ENCODE results near the gene TJP3.

The TJP3 gene

DNA sequence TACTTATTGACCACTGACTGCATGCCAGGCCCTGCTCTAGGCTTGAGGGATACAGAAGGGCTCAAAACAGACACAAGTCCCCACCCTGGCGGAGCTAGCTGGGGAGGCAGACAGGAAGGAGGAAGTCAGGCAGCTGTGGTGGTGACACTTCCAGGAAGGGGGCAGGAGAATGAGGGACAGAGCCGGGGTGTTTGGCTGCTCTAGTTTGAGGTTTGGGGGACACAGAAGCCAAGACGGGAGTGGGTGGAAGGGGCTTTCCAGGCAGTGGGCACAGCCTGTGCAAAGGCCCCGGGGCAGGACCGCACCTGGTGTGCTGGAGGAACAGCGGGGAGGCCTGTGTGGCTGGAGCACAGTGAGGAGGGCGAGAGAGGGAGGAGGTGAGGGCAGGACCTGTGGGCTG, 58.3 kb downstream of the TJP3 start:
- DNase-seq (ENCODE audit: low read depth) = no peak

DNA sequence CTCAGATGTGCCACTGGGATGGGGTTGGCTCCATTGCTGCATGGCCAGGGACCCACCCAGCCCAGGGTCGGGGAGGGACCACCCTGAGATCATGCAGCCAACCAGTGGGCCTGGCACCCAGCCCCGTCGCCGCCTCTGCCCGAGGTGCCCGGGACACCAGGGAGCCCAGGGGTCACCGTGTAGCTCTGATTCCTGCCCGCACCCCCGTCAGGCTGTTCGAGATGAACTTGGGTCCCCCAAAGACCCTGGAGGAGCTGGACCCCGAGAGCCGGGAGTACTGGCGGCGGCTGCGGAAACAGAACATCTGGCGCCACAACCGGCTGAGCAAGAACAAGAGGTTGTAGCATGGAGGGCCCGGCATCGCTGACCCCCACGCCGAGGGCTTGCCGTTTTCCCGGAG, 58.9 kb downstream of the TJP3 start:
- no peak for DNase-seq (ENCODE audit: low read depth)

DNA sequence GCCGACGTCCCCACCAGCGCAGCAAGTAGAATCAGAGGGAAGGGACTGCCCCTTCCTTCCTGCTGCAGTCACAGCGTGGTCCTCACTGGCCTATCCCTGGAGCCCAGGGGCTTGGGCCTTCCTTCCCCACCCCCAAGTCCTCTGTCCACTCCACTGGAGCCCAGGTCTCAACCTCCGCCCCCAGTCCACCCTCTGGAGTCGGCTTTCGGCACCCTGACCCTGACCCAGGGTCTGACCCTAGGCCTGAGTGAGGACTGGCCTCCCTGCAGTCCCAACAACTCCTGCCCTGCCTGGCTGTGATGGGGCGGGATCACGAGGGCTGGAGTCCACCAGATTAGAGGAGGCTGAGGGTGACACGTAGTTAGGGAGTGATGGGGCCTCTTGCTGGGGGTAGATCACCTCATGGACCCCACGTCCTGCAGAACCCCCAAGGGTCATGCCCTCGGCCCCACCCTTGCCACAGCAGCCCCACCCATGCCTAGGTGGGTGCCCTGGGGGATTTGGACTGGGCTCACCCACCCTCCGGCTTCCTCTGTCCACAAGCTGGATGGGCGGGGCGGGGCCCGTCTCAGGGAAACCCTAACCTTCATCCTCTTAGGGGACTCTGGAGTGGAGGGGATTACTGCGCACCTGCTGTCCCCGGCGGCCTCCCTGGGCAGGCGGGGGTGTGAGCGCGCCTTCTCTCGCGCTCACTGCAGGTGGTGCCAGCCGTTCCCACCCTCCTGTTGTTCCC, 60.0 kb downstream of the TJP3 start:
- no peak for DNase-seq (ENCODE audit: low read depth)

DNA sequence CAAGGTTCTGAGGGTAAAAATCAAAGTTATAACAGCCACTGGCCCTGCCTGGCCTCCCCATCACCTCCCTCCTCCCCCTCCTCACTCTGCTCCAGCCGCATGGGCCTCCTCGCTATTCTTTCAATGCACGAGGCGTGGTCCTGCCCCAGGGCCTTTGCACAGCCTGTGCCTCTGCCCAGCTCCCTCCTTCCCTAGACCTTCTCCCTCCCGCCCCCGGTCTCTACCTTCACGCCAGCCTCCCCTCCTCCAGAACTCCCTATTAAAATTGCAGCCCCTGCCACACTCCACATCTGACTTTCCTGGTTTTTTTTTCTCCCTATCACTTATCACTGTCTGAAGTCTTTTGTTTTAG, 60.5 kb downstream of the TJP3 start:
- DNase-seq (ENCODE audit: low read depth) = no peak

DNA sequence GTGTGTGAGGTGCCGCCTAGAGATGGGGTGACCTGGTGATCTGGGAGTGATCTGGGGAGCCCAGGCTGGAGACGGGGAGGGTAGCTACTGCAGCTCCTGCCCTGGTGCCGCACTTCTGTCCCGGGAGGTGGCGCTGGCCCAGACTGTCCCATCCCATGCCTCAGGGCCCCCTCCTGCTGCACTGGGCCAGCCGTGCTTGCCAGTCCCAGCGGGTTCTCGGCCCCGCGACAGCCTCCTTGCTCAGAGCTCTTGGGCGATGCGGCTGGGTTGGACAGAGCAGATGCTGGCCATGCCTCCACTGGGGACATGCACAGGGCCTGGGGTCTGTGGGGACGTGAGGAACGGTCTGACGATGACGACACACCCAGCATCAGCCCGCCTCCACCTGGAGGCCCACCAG, 61.3 kb downstream of the TJP3 start:
- no peak for DNase-seq (ENCODE audit: low read depth)

DNA sequence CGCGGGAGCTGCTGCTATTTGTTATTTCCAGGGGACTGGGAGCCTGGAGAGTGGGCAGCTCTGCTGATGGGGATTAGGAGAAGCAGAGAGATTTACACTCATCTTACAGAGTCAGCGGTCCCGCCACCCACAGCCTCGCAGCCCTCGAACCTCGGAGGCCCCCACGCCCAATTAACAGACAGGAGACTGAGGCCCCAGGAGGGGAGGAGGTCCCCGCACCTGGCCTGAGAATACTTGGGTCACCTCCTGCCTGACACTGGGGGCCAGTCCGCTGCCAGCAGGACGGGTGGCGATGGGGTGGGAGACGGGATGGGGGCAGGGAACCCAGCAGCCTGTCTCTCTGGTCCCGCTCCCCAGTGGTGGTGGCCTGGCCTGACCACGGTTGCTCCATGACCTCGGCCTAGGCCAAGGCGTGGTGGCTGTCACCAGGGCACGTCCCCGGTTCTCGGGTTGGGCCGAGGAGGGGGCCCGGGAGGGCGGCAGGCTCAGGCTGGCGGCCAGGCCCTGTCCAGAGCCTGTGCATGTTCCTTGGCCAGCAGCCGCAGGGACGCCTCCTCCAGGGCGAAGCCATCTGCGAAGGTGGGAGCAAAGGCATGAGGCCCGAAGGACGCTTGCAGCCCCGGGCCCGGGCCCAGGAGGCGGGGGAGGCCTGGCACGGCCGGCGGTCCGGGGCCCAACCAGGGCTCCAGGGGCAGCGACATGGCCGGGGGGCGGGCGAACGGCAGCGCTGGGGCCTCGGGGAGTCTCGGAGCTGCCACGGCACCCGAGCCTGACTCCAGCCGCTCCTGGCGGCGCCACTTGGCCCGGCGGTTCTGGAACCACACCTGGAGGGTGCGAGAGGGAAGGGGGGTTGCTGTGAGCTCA, 62.2 kb downstream of the TJP3 start:
- no peak for DNase-seq (ENCODE audit: low read depth)

DNA sequence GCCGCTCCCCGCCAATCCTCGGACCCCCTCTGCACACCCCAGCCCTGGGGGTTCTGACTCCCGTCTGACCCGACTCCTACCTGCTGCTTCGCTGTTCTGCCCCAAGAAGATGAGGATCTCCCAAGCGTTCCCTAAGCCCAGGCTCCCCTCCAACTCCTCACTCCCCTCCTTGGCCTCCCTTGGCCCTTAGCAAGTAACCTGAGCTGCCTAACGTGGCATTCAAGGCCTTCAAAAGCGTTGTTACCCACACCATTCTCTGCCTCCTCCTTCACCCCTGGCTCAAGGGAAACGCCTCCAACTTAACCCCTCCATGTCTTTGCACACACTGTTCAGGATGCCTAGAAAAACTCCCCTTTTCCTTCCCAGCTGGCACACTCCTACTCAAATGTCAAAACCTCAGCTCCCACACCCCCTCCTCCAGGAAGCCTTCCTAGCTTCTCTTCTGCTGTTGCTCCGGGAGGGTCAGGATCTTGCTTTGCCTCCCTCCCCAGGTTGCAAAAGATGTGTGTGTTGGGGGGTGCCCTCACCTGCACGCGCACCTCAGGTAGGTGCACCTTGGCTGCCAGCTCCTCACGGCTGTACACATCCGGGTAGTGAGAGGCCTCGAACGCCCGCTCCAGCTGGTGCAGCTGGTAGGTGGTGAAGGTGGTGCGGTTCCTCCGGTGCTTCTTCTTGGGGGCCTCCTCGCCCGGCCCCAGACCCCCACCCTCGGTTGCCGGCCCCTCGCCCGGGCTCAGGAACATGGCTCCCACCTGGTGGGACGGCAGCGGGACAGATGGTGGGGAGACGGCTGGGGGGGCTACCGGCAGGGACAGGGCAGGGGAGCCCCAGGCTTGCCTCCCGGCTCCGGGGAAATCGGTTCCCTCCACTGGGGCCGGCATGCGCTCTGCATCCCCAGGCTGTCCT, 63.1 kb downstream of the TJP3 start:
- DNase-seq (ENCODE audit: low read depth) = no peak

DNA sequence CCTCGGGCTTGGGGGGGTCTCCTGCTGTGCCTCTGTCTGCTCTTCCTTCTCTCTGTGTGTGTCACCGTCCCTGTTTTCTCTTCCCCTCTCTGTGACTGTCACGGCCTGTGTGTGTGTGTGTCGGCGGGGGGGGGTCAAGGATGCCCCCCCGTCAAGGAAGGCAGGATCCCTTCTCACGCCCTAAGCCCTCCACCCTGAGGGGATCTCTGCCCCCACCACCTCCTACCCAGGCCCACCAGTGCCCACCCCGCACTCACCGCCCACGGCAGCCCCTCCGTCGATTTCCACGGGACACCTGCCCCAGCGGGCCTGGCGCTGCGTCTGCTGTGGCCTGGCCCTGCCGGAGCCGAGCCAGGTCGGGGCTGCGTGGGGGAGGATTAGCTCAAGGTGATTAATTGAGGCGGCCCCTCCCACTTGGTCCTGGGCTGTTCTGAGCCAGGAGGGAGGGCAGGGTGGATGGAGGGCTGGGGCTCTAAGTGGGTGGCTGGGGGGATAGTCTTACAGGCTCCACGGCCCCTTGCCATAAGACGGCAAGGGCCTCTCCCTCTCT, 63.8 kb downstream of the TJP3 start, which contains the start of gene RAX2:
Gene RAX2 (minus strand): TSS at position 323 of the 550 bp plus-strand sequence. CDS start 486 bp downstream, outside the sequence.
- DNase-seq (ENCODE audit: low read depth) = no peak

DNA sequence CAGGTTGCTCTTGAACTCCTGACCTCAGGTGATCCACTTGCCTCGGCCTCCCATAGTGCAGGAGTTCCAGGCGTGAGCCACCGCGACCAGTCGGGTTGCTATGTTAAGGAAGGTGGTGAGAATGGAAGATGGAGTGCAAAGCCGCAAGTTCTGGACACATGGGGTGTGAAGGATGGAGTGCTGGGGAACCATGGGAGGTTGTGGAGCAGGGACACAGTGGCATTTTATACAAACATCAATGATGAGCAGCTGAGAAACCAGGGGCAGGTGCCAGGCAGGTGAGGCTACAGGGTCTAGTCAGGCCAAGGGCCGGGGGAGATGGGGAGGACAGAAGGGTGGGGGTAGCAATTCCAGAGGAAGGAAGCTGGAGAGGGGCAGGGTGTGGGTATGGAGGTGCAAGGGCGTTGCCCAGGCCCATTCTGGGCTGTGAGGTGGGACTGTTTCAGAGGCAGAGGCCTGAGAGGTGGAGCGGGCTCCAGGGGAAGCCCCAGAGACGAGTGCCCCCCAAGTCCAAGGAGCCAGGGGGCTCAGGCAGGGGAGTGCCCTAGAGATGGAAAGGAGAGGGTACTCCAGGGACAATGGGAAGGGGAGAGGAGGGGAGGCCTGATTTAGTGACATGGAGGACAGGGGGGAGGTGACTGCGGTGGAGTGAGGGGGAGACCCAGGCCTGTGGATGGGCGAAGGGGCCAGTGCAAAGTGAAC, 65.8 kb downstream of the TJP3 start:
- no peak for DNase-seq (ENCODE audit: low read depth)

DNA sequence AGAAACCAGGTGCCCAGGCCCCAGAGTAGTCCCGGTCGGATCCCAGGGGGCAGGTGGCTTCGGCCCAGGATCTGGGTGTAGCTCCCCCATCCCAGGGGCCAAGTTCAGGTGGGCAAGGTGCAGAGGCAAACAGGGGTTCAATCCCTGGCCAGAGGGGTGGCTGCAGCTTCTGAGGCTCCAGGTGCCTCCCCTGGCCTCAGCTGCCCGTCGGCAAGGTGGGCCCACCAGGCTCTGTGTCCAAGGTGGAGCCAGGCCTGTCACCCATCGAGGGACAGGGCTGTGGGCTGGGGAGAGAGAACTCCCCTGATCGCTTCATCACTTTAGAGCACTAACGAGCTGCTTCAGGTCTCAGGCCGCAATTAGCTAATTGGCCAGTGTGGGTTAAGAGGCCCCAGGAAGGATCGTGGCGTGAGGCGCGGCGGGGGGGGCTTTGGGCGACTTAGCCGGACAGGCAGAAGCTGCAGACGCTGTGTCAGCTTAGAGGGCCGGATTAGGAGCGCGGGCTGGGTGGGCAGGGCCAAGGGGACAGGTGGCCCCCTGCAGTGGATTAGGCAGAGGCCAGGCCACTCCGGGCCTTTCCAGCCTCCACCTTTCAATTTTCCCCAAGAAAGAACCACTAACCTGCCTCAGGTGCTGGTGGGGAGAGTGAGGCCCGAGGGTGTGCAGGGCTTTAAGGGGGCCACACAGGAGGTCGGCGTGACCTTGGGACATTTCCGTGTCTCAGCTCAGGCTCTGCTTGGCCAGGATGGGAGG, 66.6 kb downstream of the TJP3 start:
- DNase-seq (ENCODE audit: low read depth) = no peak

DNA sequence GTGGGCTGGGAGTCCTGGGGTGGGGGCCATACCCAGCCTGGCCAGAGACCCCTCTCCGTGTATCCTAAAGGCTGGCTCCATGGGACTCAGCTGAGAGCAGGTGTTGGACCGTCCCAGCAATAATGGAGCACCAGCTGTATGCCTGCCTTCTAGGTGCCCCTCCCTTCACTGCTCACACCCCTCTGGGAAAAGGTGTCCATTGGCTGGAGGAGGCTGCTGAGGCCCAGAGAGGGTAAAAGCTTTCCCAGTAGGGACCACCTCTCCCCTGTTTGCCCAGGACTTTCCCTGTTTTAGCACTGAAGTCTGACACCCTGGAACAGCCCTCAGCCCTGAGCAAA, 67.2 kb downstream of the TJP3 start:
- no peak for DNase-seq (ENCODE audit: low read depth)

DNA sequence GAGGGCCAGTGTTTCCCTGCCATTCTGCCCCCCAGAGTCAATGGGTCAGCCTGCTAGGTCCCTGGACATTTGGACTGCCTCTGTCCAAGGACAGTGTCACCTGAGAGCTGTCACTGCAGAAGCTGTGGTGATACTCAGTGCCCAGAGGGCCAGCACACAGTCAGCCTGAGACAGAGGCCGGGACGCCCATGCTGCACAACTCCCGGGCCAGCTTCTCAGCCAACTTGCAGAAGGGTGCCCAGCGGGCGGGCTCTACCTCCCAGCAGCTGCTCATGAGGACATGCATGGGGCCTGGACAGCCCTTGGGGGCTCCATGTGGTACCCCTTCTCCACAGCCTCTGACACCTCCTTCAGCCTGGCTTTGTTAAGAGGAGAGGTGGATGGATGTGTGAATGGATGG, 67.6 kb downstream of the TJP3 start:
- no peak for DNase-seq (ENCODE audit: low read depth)

DNA sequence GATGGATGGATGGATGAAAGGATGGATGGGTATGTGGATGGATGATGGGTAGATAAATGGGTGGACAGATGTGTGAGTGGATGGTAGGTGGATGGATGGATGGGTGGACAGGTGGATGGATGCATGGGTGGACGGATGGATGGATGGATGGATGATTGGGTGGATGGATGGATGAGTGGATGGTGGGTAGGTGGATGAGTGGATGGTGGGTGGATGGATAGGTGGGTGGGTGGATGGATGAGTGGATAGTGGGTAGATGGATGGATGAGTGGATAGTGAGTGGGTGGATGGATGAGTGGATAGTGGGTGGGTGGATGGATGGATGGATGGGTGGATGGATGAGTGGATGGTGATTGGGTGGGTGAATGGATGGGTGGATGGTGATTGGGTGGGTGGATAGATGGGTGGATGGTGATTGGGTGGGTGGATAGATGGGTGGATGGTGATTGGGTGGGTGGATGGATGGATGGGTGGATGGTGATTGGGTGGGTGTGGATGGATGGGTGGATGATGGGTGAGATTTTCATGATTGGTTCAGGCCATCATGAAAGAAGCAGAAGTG, 68.4 kb downstream of the TJP3 start:
- DNase-seq (ENCODE audit: low read depth) = no peak

DNA sequence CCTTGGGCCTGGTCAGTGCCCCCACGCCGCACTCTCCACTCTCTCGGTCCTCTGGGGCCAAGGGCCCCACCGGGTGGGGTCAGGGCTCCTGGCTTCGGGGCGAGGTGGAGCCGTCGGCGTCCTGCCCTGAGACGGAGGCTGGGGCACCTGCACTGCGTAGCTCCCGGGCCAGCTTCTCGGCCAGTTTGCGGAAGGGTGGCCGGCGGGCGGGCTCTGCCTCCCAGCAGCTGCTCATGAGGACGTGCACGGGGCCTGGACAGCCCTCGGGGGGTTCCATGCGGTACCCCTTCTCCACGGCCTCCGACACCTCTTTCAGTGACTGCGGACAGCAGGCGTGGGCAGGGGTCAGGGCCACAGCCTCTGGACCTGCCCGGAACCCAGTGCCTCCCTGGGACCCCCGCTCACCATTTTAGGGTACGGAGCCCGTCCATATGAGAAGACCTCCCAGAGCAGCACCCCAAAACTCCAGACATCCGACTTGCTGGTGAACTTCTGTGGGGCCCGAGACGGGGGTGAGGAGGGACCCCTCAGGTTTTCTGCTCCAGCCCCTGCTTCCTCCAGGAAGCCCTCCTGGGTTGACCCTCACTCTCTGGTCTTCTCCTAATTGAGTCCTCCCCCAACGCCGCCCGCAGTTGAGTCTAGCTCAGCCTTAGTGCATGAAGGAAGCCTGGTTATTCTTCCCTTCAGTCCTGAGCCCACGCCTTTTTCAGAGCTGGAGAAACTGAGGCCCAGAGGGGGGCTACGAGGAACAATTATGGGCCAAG, 70.1 kb downstream of the TJP3 start:
- DNase-seq (ENCODE audit: low read depth) = no peak

DNA sequence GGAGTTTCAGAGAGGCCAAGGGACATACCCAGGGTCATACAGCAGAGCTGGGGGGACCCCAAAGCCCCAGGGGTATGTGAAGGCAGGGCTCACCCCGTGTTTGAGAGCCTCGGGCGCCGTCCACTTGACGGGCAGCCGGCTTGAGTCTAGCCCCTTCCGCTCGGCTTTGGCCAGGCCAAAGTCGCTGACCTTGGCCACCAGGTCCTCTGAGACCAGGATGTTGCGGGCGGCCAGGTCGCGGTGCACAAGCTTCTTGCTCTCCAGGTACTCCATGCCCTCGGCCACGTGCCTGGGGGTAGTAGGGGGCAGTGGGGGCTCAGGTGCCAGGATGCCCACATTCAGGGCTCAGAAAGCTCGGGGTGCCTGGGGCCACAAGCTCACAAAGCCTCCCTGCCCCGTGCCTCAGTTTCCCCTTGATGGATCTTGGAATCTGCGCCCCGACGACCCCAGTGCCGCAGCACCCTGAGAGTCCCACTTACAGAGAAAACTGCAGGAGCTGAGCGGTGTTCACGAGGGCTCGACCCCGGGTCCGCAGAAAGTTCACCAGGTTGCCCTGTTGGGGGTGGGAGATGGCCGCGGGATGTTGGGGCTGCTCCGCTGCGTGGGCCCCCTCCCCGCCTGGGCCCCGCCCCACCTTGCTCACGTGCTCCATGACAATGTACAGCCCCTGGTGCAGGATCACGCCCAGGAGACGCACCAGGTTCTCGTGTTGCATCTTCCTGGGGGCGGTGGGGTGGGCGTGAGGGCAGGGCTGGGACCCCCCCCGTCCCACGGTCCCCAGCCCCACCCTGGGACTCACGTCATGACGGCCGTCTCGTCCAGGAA, 70.9 kb downstream of the TJP3 start:
- DNase-seq (ENCODE audit: low read depth) = no peak

DNA sequence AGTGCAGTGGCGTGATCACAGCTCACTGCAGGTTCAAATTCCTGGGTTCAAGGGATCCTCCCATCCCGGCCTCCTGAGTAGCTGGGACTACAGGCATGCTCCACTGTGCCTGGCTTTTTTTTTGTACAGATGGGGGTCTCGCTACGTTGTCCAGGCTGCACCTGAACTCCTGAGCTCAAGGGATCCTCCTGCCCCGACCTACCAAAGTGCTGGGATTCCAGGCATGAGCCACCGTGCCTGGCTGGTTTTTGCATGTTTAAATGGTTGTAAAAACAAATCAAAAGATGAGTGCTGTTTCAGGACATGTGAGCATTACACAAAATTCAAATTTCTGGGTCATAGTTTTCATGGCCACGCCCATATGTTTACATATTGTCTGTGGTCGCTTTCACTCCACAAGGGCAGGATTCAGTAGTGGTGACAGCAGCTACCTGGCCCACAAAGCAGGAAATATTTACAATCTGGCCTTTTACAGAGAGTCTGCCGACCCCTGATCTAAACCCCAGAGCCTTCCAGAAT, 72.7 kb downstream of the TJP3 start:
- DNase-seq (ENCODE audit: low read depth) = no peak

DNA sequence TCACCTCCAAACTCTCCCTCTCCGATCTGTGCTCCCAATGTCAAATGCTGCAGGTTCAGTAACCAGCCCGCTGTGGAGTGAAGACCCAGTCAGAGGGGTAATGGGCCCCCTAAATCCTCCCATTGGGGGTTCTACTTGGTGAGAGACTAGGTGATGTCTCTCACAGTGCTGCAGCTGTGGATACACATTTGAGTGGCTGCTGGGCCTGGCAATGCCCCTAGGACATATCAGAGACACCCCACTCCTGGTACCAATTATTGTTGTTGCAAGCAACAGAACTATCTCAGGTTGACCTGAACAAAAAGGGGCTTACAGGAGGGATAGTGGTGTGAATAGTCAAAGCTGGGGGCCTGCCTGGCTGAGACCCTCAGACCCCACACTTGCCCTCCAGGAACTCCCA, 73.4 kb downstream of the TJP3 start:
- no peak for DNase-seq (ENCODE audit: low read depth)

DNA sequence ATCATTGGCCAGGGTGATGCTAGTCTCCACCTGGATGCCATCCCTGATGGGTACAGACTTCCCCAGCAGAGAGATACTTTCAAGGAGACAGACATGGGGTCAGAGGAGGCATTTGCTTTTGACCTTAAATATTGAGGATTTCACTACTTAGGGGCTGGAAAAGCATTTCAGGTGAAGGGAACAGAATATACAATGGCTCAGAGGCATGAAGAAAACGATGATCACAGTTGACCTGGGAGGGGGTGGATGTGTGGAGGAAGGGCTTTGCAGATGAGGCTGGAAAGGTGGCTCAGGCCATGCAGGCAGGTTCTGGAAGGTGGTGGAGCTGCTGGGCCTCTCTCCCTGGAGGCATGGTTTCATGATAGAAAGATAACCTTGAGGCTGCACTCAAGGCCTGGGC, 74.1 kb downstream of the TJP3 start:
- no peak for DNase-seq (ENCODE audit: low read depth)

DNA sequence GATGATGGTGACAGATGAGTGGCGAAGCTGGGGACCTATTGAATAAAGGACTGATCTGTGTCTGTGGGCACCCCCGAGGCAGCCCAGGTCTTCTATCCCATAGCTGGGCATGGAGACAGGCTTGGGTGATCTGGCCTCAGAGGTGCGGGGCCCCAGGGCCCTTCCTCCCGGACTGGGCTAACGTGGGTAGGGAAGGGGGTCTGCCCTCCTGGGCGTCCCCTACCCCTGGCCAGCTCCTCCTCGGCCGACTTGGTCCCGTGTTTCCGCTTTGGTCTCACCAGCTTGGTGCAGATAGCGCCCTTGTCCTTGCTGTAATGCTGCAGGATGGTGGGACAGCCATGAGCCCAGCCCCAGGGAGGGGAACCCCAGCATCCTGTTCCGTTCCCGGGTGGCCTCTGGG, 74.7 kb downstream of the TJP3 start:
- DNase-seq (ENCODE audit: low read depth) = no peak

Data from activated gamma-delta T cell treated with anti-CD3 and anti-CD28 coated beads, Interleukin-2, amount 50 U/mL, for 16 hours (primary cell).